ENCODE results near the gene RNF148. TPM values are rescaled to one million over a fixed set of nuclear protein-coding genes. Genes with fewer than 3 reads are reported as not detected.
"Not testable (repeated sequence)": the region's sequence is repeated elsewhere in the genome, so short reads cannot be mapped to it uniquely, and the experiment has no call there.

RNF148 gene
- polyA plus RNA-seq, 2 donors, result 0.06 TPM; not detected in 1

GRCh38 chr7:122679813-122680212 lies 22.9 kb downstream of the RNF148 start:
- Histone ChIP-seq H3K27ac (ENCODE audit: low read depth in 2 of 2, low read length in 1 of 2) (no peak overlapping the region), H3K27me3 (ENCODE audit: control insufficient read depth in 1 of 2, insufficient read depth in 2 of 2, low read length in 2 of 2) (no peaks in the 10 kb centered on the region), H3K36me3 (ENCODE audit: control insufficient read depth in 2 of 2, insufficient read depth in 2 of 2, low read length in 1 of 2) (no peaks in the 10 kb centered on the region), H3K4me3 (ENCODE audit: low read depth in 1 of 2, low read length in 2 of 2) (no peak overlapping the region), H3K9me3 (ENCODE audit: control insufficient read depth in 2 of 2, insufficient read depth in 1 of 2, low read depth in 1 of 2, low read length in 1 of 2) (no peaks in the 10 kb centered on the region), H3K4me1 (ENCODE audit: control insufficient read depth in 2 of 2, insufficient read depth in 2 of 2, low read length in 1 of 2) (no peaks in the 10 kb centered on the region)
- WGBS, 2 donors, result 40 to 52% methylated on average over 1 of the region's 1 CpG

- H3K27me3 ChIP-seq (ENCODE audit: control insufficient read depth in 1 of 2, insufficient read depth in 2 of 2, low read length in 2 of 2); H3K27ac ChIP-seq (ENCODE audit: low read depth in 2 of 2, low read length in 1 of 2); H3K36me3 ChIP-seq (ENCODE audit: control insufficient read depth in 2 of 2, insufficient read depth in 2 of 2, low read length in 1 of 2); H3K9me3 ChIP-seq (ENCODE audit: control insufficient read depth in 2 of 2, insufficient read depth in 1 of 2, low read depth in 1 of 2, low read length in 1 of 2); H3K4me1 ChIP-seq (ENCODE audit: control insufficient read depth in 2 of 2, insufficient read depth in 2 of 2, low read length in 1 of 2); H3K4me3 ChIP-seq (ENCODE audit: low read depth in 1 of 2, low read length in 2 of 2): not testable (repeated sequence)
- 52 to 66% methylated on average over 9 of the region's 9 CpGs for WGBS, 2 donors
Measured at GRCh38 chr7:122679269-122679709, 23.4 kb downstream of the RNF148 start.

GRCh38 chr7:122677149-122677548 lies 25.6 kb downstream of the RNF148 start:
- Histone ChIP-seq H3K27ac (ENCODE audit: low read depth in 2 of 2, low read length in 1 of 2) (no peak overlapping the region), H3K27me3 (ENCODE audit: control insufficient read depth in 1 of 2, insufficient read depth in 2 of 2, low read length in 2 of 2) (no peaks in the 10 kb centered on the region), H3K4me1 (ENCODE audit: control insufficient read depth in 2 of 2, insufficient read depth in 2 of 2, low read length in 1 of 2) (no peaks in the 10 kb centered on the region), H3K9me3 (ENCODE audit: control insufficient read depth in 2 of 2, insufficient read depth in 1 of 2, low read depth in 1 of 2, low read length in 1 of 2) (no peaks in the 10 kb centered on the region), H3K4me3 (ENCODE audit: low read depth in 1 of 2, low read length in 2 of 2) (no peak overlapping the region), H3K36me3 (ENCODE audit: control insufficient read depth in 2 of 2, insufficient read depth in 2 of 2, low read length in 1 of 2) (no peaks in the 10 kb centered on the region)
- WGBS, 2 donors, result 55 to 61% methylated on average over 1 of the region's 1 CpG

DNA sequence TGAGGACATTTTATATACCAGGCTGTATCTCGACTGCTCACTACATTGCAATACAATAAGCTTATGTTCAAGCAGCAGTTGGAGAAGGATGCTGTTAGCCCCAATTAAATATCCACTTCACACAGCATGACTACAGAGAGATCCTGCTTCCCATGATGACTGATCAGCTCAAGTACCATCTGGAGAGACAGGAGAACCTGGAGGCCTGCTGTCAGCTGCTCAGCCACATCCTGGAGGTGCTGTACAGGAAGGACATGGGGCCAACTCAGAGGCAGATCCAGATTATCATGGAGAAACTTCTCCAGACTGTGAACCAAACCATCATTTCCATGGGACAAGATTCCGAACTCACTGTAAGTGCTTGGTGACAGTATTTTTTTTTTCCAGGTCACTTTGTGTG lies 26.3 kb downstream of the RNF148 start:
- Histone ChIP-seq H3K9me3 (ENCODE audit: control insufficient read depth in 2 of 2, insufficient read depth in 1 of 2, low read depth in 1 of 2, low read length in 1 of 2) (no peaks in the 10 kb centered on the region), H3K4me3 (ENCODE audit: low read depth in 1 of 2, low read length in 2 of 2) (no peak overlapping the region), H3K27me3 (ENCODE audit: control insufficient read depth in 1 of 2, insufficient read depth in 2 of 2, low read length in 2 of 2) (no peaks in the 10 kb centered on the region), H3K36me3 (ENCODE audit: control insufficient read depth in 2 of 2, insufficient read depth in 2 of 2, low read length in 1 of 2) (no peaks in the 10 kb centered on the region), H3K4me1 (ENCODE audit: control insufficient read depth in 2 of 2, insufficient read depth in 2 of 2, low read length in 1 of 2) (no peaks in the 10 kb centered on the region), H3K27ac (ENCODE audit: low read depth in 2 of 2, low read length in 1 of 2) (no peak overlapping the region)
- 77% methylated on average over 2 of the region's 2 CpGs for WGBS, 2 donors

DNA sequence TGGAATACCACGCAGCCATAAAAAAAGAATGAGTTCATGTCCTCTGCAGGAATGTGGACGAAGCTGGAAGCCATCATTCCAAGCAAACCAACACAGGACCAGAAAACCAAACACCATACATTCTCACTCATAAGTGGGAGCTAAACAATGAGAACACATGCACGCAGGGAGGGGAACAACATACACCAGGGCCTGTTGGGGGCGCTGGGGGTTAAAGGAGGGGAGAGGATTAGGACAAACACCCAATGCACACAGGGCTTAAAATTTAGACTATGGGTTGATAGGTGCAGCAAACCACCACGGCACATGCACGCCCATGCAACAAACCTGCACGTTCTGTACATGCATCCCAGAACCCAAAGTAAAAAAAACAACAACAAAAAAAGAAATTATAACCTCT lies 27.1 kb downstream of the RNF148 start:
- H3K4me3 ChIP-seq (ENCODE audit: low read depth in 1 of 2, low read length in 2 of 2), result no peak overlapping the region
- H3K4me1 ChIP-seq (ENCODE audit: control insufficient read depth in 2 of 2, insufficient read depth in 2 of 2, low read length in 1 of 2), result no peaks in the 10 kb centered on the region
- WGBS, 2 donors, result 88 to 93% methylated on average over 7 of the region's 7 CpGs
- no peaks in the 10 kb centered on the region for H3K9me3 ChIP-seq (ENCODE audit: control insufficient read depth in 2 of 2, insufficient read depth in 1 of 2, low read depth in 1 of 2, low read length in 1 of 2)
- no peaks in the 10 kb centered on the region for H3K36me3 ChIP-seq (ENCODE audit: control insufficient read depth in 2 of 2, insufficient read depth in 2 of 2, low read length in 1 of 2)
- no peak overlapping the region for H3K27ac ChIP-seq (ENCODE audit: low read depth in 2 of 2, low read length in 1 of 2)
- no peaks in the 10 kb centered on the region for H3K27me3 ChIP-seq (ENCODE audit: control insufficient read depth in 1 of 2, insufficient read depth in 2 of 2, low read length in 2 of 2)

GRCh38 chr7:122675011-122675410 lies 27.7 kb downstream of the RNF148 start:
- H3K27ac ChIP-seq (ENCODE audit: low read depth in 2 of 2, low read length in 1 of 2), result no peak overlapping the region
- H3K36me3 ChIP-seq (ENCODE audit: control insufficient read depth in 2 of 2, insufficient read depth in 2 of 2, low read length in 1 of 2), result no peaks in the 10 kb centered on the region
- H3K4me3 ChIP-seq (ENCODE audit: low read depth in 1 of 2, low read length in 2 of 2), result no peak overlapping the region
- no peaks in the 10 kb centered on the region for H3K9me3 ChIP-seq (ENCODE audit: control insufficient read depth in 2 of 2, insufficient read depth in 1 of 2, low read depth in 1 of 2, low read length in 1 of 2)
- 51 to 63% methylated on average over 7 of the region's 7 CpGs for WGBS, 2 donors
- H3K4me1 ChIP-seq (ENCODE audit: control insufficient read depth in 2 of 2, insufficient read depth in 2 of 2, low read length in 1 of 2), result no peaks in the 10 kb centered on the region
- no peaks in the 10 kb centered on the region for H3K27me3 ChIP-seq (ENCODE audit: control insufficient read depth in 1 of 2, insufficient read depth in 2 of 2, low read length in 2 of 2)

GRCh38 chr7:122674502-122674901 lies 28.2 kb downstream of the RNF148 start:
- Histone ChIP-seq H3K27me3 (ENCODE audit: control insufficient read depth in 1 of 2, insufficient read depth in 2 of 2, low read length in 2 of 2) (no peaks in the 10 kb centered on the region), H3K27ac (ENCODE audit: low read depth in 2 of 2, low read length in 1 of 2) (no peak overlapping the region), H3K9me3 (ENCODE audit: control insufficient read depth in 2 of 2, insufficient read depth in 1 of 2, low read depth in 1 of 2, low read length in 1 of 2) (no peaks in the 10 kb centered on the region), H3K36me3 (ENCODE audit: control insufficient read depth in 2 of 2, insufficient read depth in 2 of 2, low read length in 1 of 2) (no peaks in the 10 kb centered on the region), H3K4me1 (ENCODE audit: control insufficient read depth in 2 of 2, insufficient read depth in 2 of 2, low read length in 1 of 2) (no peaks in the 10 kb centered on the region), H3K4me3 (ENCODE audit: low read depth in 1 of 2, low read length in 2 of 2) (no peak overlapping the region)
- WGBS, 2 donors, result 18 to 19% methylated on average over 4 of the region's 4 CpGs

DNA sequence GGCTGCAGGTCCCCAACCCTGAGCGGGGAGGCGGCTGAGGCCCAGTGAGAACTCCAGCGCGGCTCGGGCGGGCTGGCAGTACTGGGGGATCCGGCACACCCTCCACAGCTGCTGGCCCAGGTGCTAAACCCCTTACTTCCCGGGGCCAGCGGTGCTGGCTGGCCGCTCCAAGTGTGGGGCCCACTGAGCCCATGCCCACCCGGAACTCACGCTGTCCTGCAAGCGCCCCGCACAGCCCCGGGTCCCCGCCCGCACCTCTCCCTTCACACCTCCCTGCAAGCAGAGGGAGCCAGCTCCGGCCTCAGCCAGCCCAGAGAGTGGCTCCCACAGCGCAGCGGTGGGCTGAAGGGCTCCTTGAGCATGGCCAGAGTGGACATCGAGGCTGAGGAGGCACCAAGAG lies 28.8 kb downstream of the RNF148 start:
- no peaks in the 10 kb centered on the region for H3K27me3 ChIP-seq (ENCODE audit: control insufficient read depth in 1 of 2, insufficient read depth in 2 of 2, low read length in 2 of 2)
- no peaks in the 10 kb centered on the region for H3K4me1 ChIP-seq (ENCODE audit: control insufficient read depth in 2 of 2, insufficient read depth in 2 of 2, low read length in 1 of 2)
- H3K4me3 ChIP-seq (ENCODE audit: low read depth in 1 of 2, low read length in 2 of 2), result no peak overlapping the region
- no peaks in the 10 kb centered on the region for H3K36me3 ChIP-seq (ENCODE audit: control insufficient read depth in 2 of 2, insufficient read depth in 2 of 2, low read length in 1 of 2)
- WGBS, 2 donors, result 91 to 95% methylated on average over 16 to 21 of the region's 21 CpGs
- no peak overlapping the region for H3K27ac ChIP-seq (ENCODE audit: low read depth in 2 of 2, low read length in 1 of 2)
- H3K9me3 ChIP-seq (ENCODE audit: control insufficient read depth in 2 of 2, insufficient read depth in 1 of 2, low read depth in 1 of 2, low read length in 1 of 2), result no peaks in the 10 kb centered on the region

- Histone ChIP-seq H3K27ac (ENCODE audit: low read depth in 2 of 2, low read length in 1 of 2) (no peak overlapping the region), H3K4me3 (ENCODE audit: low read depth in 1 of 2, low read length in 2 of 2) (no peak overlapping the region), H3K4me1 (ENCODE audit: control insufficient read depth in 2 of 2, insufficient read depth in 2 of 2, low read length in 1 of 2) (no peaks in the 10 kb centered on the region), H3K9me3 (ENCODE audit: control insufficient read depth in 2 of 2, insufficient read depth in 1 of 2, low read depth in 1 of 2, low read length in 1 of 2) (no peaks in the 10 kb centered on the region), H3K27me3 (ENCODE audit: control insufficient read depth in 1 of 2, insufficient read depth in 2 of 2, low read length in 2 of 2) (no peaks in the 10 kb centered on the region), H3K36me3 (ENCODE audit: control insufficient read depth in 2 of 2, insufficient read depth in 2 of 2, low read length in 1 of 2) (no peaks in the 10 kb centered on the region)
- WGBS, 2 donors, result 88 to 94% methylated on average over 8 of the region's 8 CpGs
Measured at GRCh38 chr7:122672536-122672935, 30.2 kb downstream of the RNF148 start.

- H3K4me1 ChIP-seq (ENCODE audit: control insufficient read depth in 2 of 2, insufficient read depth in 2 of 2, low read length in 1 of 2), result no peaks in the 10 kb centered on the region
- WGBS, 2 donors, result 83 to 92% methylated on average over 2 of the region's 2 CpGs
- no peaks in the 10 kb centered on the region for H3K9me3 ChIP-seq (ENCODE audit: control insufficient read depth in 2 of 2, insufficient read depth in 1 of 2, low read depth in 1 of 2, low read length in 1 of 2)
- no peak overlapping the region for H3K27ac ChIP-seq (ENCODE audit: low read depth in 2 of 2, low read length in 1 of 2)
- no peaks in the 10 kb centered on the region for H3K27me3 ChIP-seq (ENCODE audit: control insufficient read depth in 1 of 2, insufficient read depth in 2 of 2, low read length in 2 of 2)
- no peak overlapping the region for H3K4me3 ChIP-seq (ENCODE audit: low read depth in 1 of 2, low read length in 2 of 2)
- H3K36me3 ChIP-seq (ENCODE audit: control insufficient read depth in 2 of 2, insufficient read depth in 2 of 2, low read length in 1 of 2), result no peaks in the 10 kb centered on the region
Measured at GRCh38 chr7:122663733-122664132, 39.0 kb downstream of the RNF148 start.
